Skin epidermis (tissue), 12 donors: ENCODE data around the gene CAPZB.

Source experiments
- H3K27ac ChIP-seq, 21 experiments: fragments of 200-600 bp; sonication (generic) in 11 of 21; one replicate each; pipeline ENCODE4 v1.5.0; 2020; ENCODE audit warnings: mild to moderate bottlenecking in 3 of 21, inconsistent platforms in 2 of 21, moderate library complexity in 2 of 21
- H3K4me3 ChIP-seq, 7 experiments: fragments of 200-600 bp; sonication (generic) in 2 of 7; one replicate each; pipeline ENCODE4 v1.5.0; 2020; ENCODE audit warnings: inconsistent platforms in 2 of 7, mild to moderate bottlenecking in 2 of 7, moderate library complexity in 1 of 7

The CAPZB gene

GRCh38 chr1:19330449-19331135, 154.7 kb downstream of the CAPZB start:
- Histone ChIP-seq H3K27ac (no peak overlapping the region), H3K4me3 (no peak overlapping the region)

GRCh38 chr1:19329611-19330010, 155.7 kb downstream of the CAPZB start:
- Histone ChIP-seq H3K4me3 (no peak overlapping the region), H3K27ac (no peak overlapping the region)

- H3K4me3 ChIP-seq, result no peak overlapping the region
- no peak overlapping the region for H3K27ac ChIP-seq
These were observed 156.2 kb downstream of the CAPZB start for GRCh38 chr1:19329188-19329587.

GRCh38 chr1:19328486-19328885, 156.9 kb downstream of the CAPZB start:
- H3K27ac ChIP-seq, result no peak overlapping the region
- no peak overlapping the region for H3K4me3 ChIP-seq

- Histone ChIP-seq H3K4me3 (no peak overlapping the region), H3K27ac (no peak overlapping the region)
These were observed 157.6 kb downstream of the CAPZB start for GRCh38 chr1:19327736-19328135.

GRCh38 chr1:19327301-19327700, 158.0 kb downstream of the CAPZB start:
- no peak overlapping the region for H3K4me3 ChIP-seq
- no peak overlapping the region for H3K27ac ChIP-seq

GRCh38 chr1:19326748-19327065, 158.6 kb downstream of the CAPZB start:
- Histone ChIP-seq H3K27ac (no peak overlapping the region), H3K4me3 (no peak overlapping the region)

GRCh38 chr1:19325958-19326747, 159.2 kb downstream of the CAPZB start:
- Histone ChIP-seq H3K4me3 (no peak overlapping the region), H3K27ac (no peak overlapping the region)

- Histone ChIP-seq H3K4me3 (no peak overlapping the region), H3K27ac (no peak overlapping the region)
These were observed 159.9 kb downstream of the CAPZB start for GRCh38 chr1:19325368-19325957.

- no peak overlapping the region for H3K27ac ChIP-seq
- no peak overlapping the region for H3K4me3 ChIP-seq
These were observed 160.7 kb downstream of the CAPZB start for GRCh38 chr1:19324665-19324990.

- Histone ChIP-seq H3K4me3 (no peak overlapping the region), H3K27ac (no peak overlapping the region)
These were observed 161.2 kb downstream of the CAPZB start for GRCh38 chr1:19323987-19324664.

GRCh38 chr1:19322481-19322880, 162.9 kb downstream of the CAPZB start:
- no peak overlapping the region for H3K4me3 ChIP-seq
- H3K27ac ChIP-seq, result no peak overlapping the region

GRCh38 chr1:19321071-19321470, 164.3 kb downstream of the CAPZB start:
- Histone ChIP-seq H3K4me3 (no peak overlapping the region), H3K27ac (no peak overlapping the region)

GRCh38 chr1:19319196-19319595, 166.1 kb downstream of the CAPZB start:
- no peak overlapping the region for H3K4me3 ChIP-seq
- H3K27ac ChIP-seq, result no peak overlapping the region

GRCh38 chr1:19317126-19317910, 168.0 kb downstream of the CAPZB start:
- Histone ChIP-seq H3K27ac (no peak overlapping the region), H3K4me3 (no peak overlapping the region)

GRCh38 chr1:19315378-19316198, 169.8 kb downstream of the CAPZB start:
- Histone ChIP-seq H3K27ac (peak overlapping the region in 2 of 21 experiments; percentile 10 to 49), H3K4me3 (no peak overlapping the region)

- peak overlapping the region in 2 of 21 experiments; percentile 17 to 26 for H3K27ac ChIP-seq
- no peak overlapping the region for H3K4me3 ChIP-seq
These were observed 171.1 kb downstream of the CAPZB start for GRCh38 chr1:19313961-19314882.

- Histone ChIP-seq H3K27ac (peak overlapping the region in 3 of 21 experiments; percentile 91 to 96 (median 96)), H3K4me3 (no peak overlapping the region)
These were observed 171.7 kb downstream of the CAPZB start for GRCh38 chr1:19313636-19313959.
